Retinal pigment epithelial cell (primary cell): ENCODE measurements around the gene ARID1B.
A peak's percentile ranks its signal among the peaks of the same experiment; 100 is the strongest.

Experiments used
- DNase-seq: peaks from one replicate; pipeline ENCODE4 v3.0.0-alpha.2; 2010; ENCODE audit warnings: low read depth
- H3K4me3 ChIP-seq: 2 replicates; pipeline ENCODE4 v1.5.1; 2011; ENCODE audit warnings: mild to moderate bottlenecking, low read length, control low read depth, moderate library complexity
- CTCF ChIP-seq: conservative IDR thresholded peaks from 2 replicates; pipeline ENCODE4 v1.5.1; 2011; ENCODE audit warnings: low read depth, low read length, control low read depth, inconsistent platforms

ARID1B gene

GRCh38 chr6:157069585-157069984 is 292.4 kb downstream of the ARID1B start:
- no peak overlapping the region for H3K4me3 ChIP-seq
- DNase-seq = no peak
- no peak for TF ChIP-seq CTCF

- peak; percentile 77 for DNase-seq
- TF ChIP-seq CTCF = no peak
- no peak overlapping the region for H3K4me3 ChIP-seq
Observed at GRCh38 chr6:157070403-157071107, 293.4 kb downstream of the ARID1B start.

GRCh38 chr6:157072128-157072527 is 294.9 kb downstream of the ARID1B start:
- no peak for DNase-seq
- no peak for TF ChIP-seq CTCF
- H3K4me3 ChIP-seq = no peak overlapping the region

GRCh38 chr6:157073596-157073995 is 296.4 kb downstream of the ARID1B start:
- no peak for TF ChIP-seq CTCF
- H3K4me3 ChIP-seq = no peak overlapping the region

GRCh38 chr6:157074969-157075368 is 297.8 kb downstream of the ARID1B start:
- TF ChIP-seq CTCF = no peak
- H3K4me3 ChIP-seq = no peak overlapping the region

More at GRCh38 chr6:157073596-157073995, 296.4 kb downstream of the ARID1B start:
- no peak for DNase-seq

GRCh38 chr6:157075549-157076450 is 298.6 kb downstream of the ARID1B start:
- no peak for TF ChIP-seq CTCF
- no peak overlapping the region for H3K4me3 ChIP-seq
- DNase-seq = no peak

More at GRCh38 chr6:157074969-157075368, 297.8 kb downstream of the ARID1B start:
- no peak for DNase-seq
